Endometrial microvascular endothelial cells (primary cell): ENCODE measurements around the gene COL26A1. TPM values are rescaled to one million over a fixed set of nuclear protein-coding genes. Genes with fewer than 3 reads are reported as not detected.
"Not testable (repeated sequence)": the region's sequence is repeated elsewhere in the genome, so short reads cannot be mapped to it uniquely, and the experiment has no call there.

ENCODE experiments used
- in situ Hi-C: cut with HindIII; loops from 2 replicates; pipeline ENCODE4 v1.10.0; 2017; ENCODE audit warnings: low sequenced_read_pairs, low pct_unique_long_range_greater_than_20kb; ENCODE audit errors: inconsistent ontology term
- total RNA-seq: library from RNA; depleted of rRNA; stranded (reverse); fragments of >200 nt; gene quantifications from one replicate; pipeline ENCODE4 v1.2.3, GENCODE V29; 2015; ENCODE audit errors: inconsistent ontology term

Gene COL26A1
- total RNA-seq, 1 donor from 2014 or later = not detected

DNA sequence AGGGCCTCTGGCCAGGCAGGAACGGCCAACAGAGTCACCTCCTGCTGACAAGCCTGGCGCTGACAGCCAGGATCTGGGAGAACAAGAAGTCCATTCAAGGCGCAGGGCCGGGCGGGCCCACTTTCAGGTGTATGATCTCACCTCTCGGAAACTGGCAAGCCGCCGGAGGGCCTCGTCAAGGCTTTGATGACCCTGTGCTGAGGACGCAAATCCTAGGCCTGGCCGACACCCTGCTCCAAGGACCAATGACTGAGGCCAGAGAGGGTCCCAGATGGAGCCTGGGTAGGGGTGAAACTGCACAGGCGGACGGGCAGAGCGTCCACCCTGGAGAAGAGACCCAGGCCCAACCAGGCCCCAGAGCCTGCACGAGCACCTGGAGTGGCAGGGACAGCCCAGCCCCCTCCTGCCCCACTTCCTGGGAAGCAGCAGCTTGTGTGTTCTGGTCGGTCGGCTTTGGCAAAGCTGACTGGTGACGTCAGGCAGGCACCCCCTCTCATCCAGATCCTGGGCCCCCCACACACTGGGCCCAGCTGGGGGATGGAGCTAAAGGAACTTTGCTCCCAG lies 235.8 kb downstream of the COL26A1 start:
- in situ Hi-C loops = no loop called here

DNA sequence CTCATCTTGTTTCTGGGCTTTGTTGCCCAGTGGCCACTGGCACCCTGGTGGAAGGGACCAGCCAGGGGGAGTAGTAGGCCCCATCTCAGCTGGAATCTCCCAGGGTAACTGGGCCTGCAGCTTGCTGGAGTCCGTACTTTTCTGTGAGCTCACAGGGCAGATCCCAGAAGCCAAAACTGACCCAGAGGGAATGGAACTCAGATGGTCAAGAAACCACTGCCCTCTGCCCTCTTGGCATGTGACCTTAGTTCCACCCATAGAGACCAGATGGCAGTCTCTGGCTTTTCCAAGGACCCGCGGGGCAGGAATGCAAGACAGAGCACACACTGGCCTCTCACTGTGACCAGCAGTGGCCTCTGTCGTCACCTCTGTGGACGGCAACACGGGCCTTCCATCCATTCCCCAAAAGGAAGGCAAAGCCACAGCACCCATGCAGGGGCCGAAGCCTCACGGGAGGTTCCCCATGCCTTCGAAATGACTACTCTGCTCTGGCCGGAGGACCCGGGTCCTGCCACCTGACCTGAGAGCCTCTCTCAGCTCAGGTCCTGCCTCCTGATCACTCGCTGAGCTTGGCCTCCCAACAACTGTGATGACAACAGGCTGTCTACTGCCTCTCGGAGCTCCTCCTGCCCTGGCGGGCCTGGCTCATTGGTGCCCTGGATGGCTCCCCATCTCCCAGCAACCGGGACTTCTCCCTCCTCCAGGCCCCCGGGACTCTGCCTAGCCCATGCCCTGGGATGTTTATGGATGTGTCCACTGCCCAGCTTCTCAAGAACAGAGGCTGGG lies 236.5 kb downstream of the COL26A1 start:
- in situ Hi-C loops = no loop called here

DNA sequence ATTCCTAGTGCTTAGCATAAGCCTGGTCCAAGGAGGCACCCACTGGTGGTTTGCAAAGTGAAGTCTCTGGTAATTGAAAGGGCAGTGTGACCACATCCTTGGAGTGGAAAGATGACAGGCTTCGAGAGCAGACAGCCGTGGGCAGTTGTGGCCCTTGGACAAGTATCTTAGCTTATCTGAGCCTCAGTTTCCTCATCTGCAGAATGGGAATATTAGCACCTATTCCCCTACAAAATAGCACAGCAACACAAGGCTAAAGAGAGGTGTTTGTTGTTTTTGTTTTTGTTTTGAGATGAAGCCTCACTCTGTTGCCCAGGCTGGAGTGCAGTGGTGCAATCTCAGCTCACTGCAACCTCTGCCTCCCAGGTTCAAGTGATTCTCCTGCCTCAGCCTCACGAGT lies 237.1 kb downstream of the COL26A1 start:
- in situ Hi-C loops = no loop called here

DNA sequence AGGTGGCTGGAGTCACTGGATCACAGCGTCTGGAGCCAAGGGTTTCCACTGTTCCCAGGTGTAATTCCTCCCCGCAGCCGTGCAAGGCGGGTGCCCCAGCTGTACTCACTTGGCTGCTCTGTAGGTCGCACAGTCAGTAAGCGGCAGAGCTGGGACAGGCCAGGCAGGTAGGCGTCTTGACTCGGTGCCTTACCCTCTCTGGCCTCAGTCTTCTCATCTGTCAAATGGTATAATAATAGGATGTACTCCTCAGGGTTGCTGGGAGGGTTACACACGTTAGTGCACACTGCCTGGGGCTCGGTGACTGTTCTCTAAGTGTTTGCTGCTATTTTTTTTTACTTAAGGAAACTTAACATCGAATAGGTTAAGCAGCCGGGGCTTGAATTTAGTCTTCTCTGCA lies 239.4 kb downstream of the COL26A1 start:
- in situ Hi-C loops = no loop called here

DNA sequence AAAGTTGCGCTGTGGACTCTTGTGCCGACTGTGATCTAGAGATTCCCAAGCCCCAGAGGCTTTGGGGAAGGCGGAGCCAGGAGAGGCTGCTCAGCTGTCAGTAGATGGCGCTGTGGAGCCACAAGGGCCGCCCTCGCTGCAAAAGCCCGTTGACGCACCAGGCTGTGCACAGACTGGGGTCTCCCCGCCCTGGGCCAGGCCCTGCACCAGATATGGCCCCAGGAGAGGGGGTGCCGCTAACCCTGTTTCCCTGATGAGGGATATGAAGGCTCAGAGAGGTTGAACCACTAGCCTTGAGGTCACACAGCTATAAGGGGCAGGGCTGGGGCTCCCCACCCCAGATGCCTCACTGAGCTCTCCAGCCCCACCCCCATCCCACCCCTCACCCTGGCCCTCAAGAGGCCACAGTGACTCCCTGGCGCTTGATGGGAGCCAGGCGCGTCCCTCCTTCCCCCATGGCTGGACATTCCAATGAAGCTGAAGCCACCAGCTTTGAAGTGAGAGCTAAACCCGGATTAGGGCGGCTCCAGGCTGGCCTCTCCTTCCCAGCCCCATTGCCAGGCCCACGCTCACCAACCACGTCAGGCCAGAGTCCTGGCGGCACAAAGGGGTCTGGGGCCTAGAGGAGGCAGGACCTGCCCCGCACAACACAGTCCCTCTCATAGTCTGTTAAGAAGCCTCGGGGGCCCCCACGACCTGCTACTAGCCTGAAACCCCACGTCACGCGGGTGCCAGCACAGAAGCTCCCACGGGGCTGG lies 240.0 kb downstream of the COL26A1 start:
- in situ Hi-C loops = no loop called here

DNA sequence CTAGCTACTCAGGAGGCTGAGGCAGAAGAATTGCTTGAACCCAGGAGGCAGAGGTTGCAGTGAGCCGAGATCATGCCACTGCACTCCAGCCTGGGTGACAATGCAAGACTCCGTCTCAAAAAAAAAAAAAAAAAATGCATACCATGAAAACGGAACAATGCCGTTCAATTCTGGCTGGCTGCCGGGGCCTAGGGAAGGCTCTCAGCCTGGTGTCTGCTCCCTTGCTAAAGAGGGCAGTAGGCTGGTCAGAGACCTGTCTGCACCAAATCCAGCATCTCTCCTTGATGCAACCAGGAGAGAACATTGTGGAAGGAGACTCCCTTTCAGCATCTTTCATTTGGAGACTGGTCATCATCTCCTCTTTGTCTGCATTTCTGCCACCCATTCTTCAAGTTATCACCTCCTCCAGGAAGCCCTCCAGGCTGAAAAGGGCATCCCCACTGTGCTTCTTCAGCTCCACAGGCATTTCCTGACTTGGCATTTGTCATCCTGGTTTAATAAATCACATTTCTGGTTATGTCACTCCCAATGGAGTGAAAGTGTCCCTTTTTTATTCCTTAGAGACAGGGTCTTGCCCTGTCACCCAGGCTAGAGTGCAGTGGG lies 241.8 kb downstream of the COL26A1 start:
- in situ Hi-C loops = no loop called here

DNA sequence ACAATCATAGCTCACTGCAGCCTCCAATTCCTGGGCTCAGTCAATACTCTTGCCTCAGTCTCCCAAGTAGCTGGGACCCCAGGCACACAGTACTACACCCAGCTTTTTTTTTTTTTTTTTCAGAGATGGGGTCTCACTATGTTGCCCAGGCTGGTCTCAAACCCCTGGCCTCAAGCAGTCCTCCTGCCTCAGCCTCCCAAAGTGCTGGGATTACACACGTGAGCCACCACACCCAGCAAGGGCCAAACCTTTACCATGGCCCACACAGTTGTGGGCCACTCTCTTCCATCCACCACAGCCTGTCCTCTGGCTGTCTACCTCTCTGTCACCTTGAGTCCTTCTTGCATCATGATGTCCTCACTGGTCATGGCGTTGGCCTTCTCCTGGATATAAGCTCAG lies 242.3 kb downstream of the COL26A1 start:
- in situ Hi-C loops = not testable (repeated sequence)

DNA sequence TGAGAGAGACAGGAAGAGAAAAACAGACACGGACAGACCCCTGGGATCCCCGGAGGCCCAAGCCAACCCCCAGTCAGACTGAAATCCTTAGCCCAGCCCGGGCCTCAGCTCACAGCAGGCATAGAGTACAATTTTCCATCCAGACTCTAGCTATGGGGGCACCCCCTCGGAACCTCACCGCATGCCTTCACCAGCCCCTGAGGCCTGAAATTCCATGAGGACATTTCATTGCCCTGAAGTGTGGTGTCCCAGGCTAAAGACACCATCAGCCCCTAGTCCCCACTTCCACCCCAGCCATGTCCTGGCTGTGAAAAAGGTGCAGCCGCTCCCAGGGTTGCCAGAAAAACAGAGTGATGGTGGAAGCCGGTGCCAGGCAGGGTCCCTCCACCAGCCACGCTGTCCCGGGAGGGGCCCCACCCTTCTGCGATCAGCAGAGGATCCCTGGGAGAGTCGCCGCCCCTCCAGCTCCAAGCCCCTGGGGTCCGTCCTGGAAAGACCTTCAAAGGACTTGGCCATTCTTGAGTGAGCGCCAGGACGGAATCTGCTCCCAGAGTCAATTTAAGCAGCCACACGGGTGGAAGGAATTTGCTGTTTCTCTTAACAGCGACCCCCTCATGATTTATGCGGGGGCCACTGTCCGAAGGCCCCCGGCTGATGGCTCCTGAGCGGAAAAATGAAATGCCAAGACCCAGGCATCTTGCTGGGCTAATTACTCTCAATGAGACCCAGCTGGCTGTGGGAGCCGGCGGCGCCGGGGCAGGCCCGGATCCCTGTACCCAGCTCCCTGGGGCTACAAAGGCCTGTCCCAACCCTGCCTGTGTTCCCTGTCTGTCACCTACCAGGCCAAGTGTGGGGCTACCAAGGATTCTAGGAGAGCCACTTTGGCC lies 243.2 kb downstream of the COL26A1 start:
- in situ Hi-C loops = no loop called here

DNA sequence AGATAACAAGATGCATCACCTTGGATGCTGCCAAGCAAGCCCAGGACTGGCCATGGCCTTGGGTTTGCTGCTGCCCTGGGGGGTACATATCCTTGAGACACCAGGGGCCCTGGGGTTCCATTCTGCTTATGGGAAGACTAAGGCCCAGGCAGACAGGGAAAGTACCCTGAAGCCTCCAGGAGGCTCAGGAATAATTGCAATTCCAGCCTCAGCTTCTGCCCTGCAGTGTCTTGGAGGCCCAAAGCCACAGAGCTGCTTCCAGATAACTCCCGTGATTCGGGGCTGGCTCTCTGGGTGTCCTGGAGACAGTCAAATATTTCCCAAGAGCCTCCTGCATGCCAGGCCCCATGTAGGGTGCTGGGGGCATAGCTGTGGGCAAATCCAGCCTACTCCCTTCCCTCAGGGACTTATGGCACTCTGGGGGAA lies 243.8 kb downstream of the COL26A1 start:
- in situ Hi-C loops = no loop called here

Other genes starting within 250 kb of the COL26A1 start
- gene SERPINE1, start 235.8 kb upstream of the COL26A1 start, total RNA-seq = 2,363 TPM
- gene AP1S1, start 208.4 kb upstream of the COL26A1 start, total RNA-seq = 248 TPM
- not detected for gene VGF, start 197.3 kb upstream of the COL26A1 start, total RNA-seq
- not detected for gene NAT16, start 182.6 kb upstream of the COL26A1 start, total RNA-seq
- not detected for gene MOGAT3, start 161.8 kb upstream of the COL26A1 start, total RNA-seq
- gene PLOD3, start 145.3 kb upstream of the COL26A1 start, total RNA-seq = 109 TPM
- 185 TPM for gene ZNHIT1, start 144.7 kb upstream of the COL26A1 start, total RNA-seq
- gene CLDN15, start 125.1 kb upstream of the COL26A1 start, total RNA-seq = 4.4 TPM
- 240 TPM for gene FIS1, start 117.8 kb upstream of the COL26A1 start, total RNA-seq
- 30.7 TPM for gene IFT22, start 41.1 kb upstream of the COL26A1 start, total RNA-seq